Measurements from ENCODE around the gene GPR75. TPM values are rescaled to one million over a fixed set of nuclear protein-coding genes. Genes with fewer than 3 reads are reported as not detected.

The GPR75 gene
- total and polyA plus RNA-seq, 2 experiments from 2014 or later = 0.34 to 4.1 TPM

DNA sequence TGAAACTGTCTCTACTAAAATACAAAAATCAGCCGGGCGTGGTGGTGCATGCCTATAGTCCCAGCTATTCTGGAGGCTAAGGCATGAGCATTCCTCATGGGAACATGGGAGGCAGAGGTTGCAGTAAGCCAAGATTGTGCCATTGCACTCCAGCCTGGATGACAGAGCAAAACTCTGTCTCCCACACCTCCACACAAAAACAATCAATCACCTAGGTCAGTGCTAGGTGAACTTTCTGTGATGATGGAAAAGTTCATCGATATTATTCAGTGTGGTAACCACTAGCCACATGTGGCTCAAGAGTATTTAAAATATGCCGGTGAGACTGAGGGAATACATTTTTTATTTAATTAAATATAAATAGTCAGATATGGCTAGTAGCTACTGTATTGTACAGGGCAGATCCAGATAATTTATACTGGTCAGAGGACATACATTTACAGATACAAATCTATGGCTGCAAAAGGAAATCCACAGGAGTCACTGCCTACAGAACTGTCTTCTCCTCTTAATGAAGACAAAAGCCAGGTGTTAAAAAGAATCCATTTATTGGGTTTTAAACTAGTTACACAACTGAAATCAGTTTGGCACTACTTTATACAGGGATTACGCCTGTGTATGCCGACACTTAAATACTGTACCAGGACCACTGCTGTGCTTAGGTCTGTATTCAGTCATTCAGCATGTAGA lies 3.9 kb upstream of the GPR75 start (continued):
- TF ChIP-seq, protein P1, sequence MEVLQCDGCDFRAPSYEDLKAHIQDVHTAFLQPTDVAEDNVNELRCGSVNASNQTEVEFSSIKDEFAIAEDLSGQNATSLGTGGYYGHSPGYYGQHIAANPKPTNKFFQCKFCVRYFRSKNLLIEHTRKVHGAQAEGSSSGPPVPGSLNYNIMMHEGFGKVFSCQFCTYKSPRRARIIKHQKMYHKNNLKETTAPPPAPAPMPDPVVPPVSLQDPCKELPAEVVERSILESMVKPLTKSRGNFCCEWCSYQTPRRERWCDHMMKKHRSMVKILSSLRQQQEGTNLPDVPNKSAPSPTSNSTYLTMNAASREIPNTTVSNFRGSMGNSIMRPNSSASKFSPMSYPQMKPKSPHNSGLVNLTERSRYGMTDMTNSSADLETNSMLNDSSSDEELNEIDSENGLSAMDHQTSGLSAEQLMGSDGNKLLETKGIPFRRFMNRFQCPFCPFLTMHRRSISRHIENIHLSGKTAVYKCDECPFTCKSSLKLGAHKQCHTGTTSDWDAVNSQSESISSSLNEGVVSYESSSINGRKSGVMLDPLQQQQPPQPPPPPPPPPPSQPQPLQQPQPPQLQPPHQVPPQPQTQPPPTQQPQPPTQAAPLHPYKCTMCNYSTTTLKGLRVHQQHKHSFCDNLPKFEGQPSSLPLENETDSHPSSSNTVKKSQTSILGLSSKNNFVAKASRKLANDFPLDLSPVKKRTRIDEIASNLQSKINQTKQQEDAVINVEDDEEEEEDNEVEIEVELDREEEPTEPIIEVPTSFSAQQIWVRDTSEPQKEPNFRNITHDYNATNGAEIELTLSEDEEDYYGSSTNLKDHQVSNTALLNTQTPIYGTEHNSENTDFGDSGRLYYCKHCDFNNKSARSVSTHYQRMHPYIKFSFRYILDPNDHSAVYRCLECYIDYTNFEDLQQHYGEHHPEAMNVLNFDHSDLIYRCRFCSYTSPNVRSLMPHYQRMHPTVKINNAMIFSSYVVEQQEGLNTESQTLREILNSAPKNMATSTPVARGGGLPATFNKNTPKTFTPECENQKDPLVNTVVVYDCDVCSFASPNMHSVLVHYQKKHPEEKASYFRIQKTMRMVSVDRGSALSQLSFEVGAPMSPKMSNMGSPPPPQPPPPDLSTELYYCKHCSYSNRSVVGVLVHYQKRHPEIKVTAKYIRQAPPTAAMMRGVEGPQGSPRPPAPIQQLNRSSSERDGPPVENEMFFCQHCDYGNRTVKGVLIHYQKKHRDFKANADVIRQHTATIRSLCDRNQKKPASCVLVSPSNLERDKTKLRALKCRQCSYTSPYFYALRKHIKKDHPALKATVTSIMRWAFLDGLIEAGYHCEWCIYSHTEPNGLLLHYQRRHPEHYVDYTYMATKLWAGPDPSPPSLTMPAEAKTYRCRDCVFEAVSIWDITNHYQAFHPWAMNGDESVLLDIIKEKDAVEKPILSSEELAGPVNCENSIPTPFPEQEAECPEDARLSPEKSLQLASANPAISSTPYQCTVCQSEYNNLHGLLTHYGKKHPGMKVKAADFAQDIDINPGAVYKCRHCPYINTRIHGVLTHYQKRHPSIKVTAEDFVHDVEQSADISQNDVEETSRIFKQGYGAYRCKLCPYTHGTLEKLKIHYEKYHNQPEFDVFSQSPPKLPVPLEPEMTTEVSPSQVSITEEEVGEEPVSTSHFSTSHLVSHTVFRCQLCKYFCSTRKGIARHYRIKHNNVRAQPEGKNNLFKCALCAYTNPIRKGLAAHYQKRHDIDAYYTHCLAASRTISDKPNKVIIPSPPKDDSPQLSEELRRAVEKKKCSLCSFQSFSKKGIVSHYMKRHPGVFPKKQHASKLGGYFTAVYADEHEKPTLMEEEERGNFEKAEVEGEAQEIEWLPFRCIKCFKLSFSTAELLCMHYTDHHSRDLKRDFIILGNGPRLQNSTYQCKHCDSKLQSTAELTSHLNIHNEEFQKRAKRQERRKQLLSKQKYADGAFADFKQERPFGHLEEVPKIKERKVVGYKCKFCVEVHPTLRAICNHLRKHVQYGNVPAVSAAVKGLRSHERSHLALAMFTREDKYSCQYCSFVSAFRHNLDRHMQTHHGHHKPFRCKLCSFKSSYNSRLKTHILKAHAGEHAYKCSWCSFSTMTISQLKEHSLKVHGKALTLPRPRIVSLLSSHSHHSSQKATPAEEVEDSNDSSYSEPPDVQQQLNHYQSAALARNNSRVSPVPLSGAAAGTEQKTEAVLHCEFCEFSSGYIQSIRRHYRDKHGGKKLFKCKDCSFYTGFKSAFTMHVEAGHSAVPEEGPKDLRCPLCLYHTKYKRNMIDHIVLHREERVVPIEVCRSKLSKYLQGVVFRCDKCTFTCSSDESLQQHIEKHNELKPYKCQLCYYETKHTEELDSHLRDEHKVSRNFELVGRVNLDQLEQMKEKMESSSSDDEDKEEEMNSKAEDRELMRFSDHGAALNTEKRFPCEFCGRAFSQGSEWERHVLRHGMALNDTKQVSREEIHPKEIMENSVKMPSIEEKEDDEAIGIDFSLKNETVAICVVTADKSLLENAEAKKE (CRISPR knock-in tag; IDR thresholded peaks at IDR 0.05) = no peak
- no peak for TF ChIP-seq POLR2AphosphoS5 (IDR thresholded peaks at IDR 0.05; ENCODE audit: low read depth)
- no peak for TF ChIP-seq EZH2phosphoT487 (IDR thresholded peaks at IDR 0.05; ENCODE audit: unreplicated experiment)
- TF ChIP-seq EZH2 (IDR thresholded peaks at IDR 0.05; ENCODE audit: low read depth, unreplicated experiment) = no peak
- no peak for TF ChIP-seq NANOG (IDR thresholded peaks at IDR 0.05; ENCODE audit: borderline replicate concordance)

DNA sequence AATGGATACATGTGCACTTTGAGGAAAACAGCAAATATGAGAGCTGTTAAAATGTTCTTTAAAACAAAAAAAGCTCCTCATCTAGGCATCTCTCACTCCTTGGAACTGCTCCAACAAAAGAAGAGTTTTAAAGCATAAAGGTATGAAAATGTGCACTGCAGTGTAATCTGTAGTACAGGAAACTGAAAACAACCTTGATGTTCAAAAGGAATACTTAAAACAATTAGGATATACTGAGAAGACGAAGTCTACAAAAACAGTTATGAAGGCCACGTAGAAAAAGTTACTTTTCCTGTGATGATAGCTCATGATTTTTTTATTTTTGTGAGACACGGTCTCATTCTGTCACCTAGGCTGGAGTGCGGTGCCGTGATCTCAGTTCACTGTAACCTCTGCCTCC lies 2.1 kb upstream of the GPR75 start:
- no peak overlapping the region for H3K4me3 ChIP-seq
- H3K9me3 Mint-ChIP-seq = no peaks in the 10 kb centered on the region
- no peak overlapping the region for H3K27ac Mint-ChIP-seq
- no peaks in the 10 kb centered on the region for H3K27me3 ChIP-seq (ENCODE audit: insufficient read depth)
- peaks cover 21% of the 10 kb centered on the region for H3K4me1 Mint-ChIP-seq
- no peak overlapping the region for H3K4me2 ChIP-seq
- DNase-seq (ENCODE audit: low spot score) (no peak), ATAC-seq (no peak)
- no peaks in the 10 kb centered on the region; the same call in 1 of the 2 replicates for H3F3A ChIP-seq (replicated peaks; ENCODE audit: low read depth)
- H3K4me3 Mint-ChIP-seq = no peak overlapping the region
- no peak overlapping the region for H3K27ac ChIP-seq (ENCODE audit: low read depth)
- no peaks in the 10 kb centered on the region for H4K20me1 ChIP-seq (replicated peaks; ENCODE audit: insufficient read depth)
- no peak overlapping the region for H2AFZ ChIP-seq
- no peaks in the 10 kb centered on the region for H3K27me3 Mint-ChIP-seq (ENCODE audit: insufficient read depth, low read depth, poor library complexity)
- H3K9me2 ChIP-seq (ENCODE audit: insufficient read depth) = no peaks in the 10 kb centered on the region
- H3K36me3 Mint-ChIP-seq (ENCODE audit: low read depth) = peaks cover 26% of the 10 kb centered on the region
- H3K36me3 ChIP-seq (ENCODE audit: insufficient read depth) = peaks cover 23% of the 10 kb centered on the region; the same call in 1 of the 2 replicates
- peaks cover 20% of the 10 kb centered on the region; the same call in 1 of the 2 replicates for H3K4me1 ChIP-seq (ENCODE audit: insufficient read depth)
- no peaks in the 10 kb centered on the region; the same call in 1 of the 2 replicates for H3K79me2 ChIP-seq (replicated peaks; ENCODE audit: insufficient read depth)
- TF ChIP-seq EZH2 (IDR thresholded peaks at IDR 0.05; ENCODE audit: low read depth, unreplicated experiment) = no peak
- TF ChIP-seq, protein P2, sequence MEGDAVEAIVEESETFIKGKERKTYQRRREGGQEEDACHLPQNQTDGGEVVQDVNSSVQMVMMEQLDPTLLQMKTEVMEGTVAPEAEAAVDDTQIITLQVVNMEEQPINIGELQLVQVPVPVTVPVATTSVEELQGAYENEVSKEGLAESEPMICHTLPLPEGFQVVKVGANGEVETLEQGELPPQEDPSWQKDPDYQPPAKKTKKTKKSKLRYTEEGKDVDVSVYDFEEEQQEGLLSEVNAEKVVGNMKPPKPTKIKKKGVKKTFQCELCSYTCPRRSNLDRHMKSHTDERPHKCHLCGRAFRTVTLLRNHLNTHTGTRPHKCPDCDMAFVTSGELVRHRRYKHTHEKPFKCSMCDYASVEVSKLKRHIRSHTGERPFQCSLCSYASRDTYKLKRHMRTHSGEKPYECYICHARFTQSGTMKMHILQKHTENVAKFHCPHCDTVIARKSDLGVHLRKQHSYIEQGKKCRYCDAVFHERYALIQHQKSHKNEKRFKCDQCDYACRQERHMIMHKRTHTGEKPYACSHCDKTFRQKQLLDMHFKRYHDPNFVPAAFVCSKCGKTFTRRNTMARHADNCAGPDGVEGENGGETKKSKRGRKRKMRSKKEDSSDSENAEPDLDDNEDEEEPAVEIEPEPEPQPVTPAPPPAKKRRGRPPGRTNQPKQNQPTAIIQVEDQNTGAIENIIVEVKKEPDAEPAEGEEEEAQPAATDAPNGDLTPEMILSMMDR (conservative IDR thresholded peaks at IDR 0.05; ENCODE audit: low read depth in 2 of 2) = no peak
- no peak for TF ChIP-seq EZH2phosphoT487 (IDR thresholded peaks at IDR 0.05; ENCODE audit: unreplicated experiment)

Data from GM23338 (cell line).